GM12878 (cell line): ENCODE results near the gene CUL1. TPM values are rescaled to one million over a fixed set of nuclear protein-coding genes. Genes with fewer than 3 reads are reported as not detected.

Source experiments
- ATAC-seq: fragments of 200-7000 bp; cut with Tn5 transposase; 3 replicates; pipeline ENCODE4 v1.9.1; 2020; ENCODE audit warnings: mild to moderate bottlenecking, moderate library complexity
- BruUV-seq: library from RNA; stranded (reverse); fragments of 400-500 nt; replicated peaks from 2 replicates; lab custom pipeline; 2021; lab: Mats Ljungman, UMichigan
- CTCF ChIA-PET: fragments of 300-600 bp; sonication (Branson Sonifier 250); formaldehyde crosslinking; extraction: SDS; loops from one replicate; lab custom pipeline; 2021; ENCODE audit warnings: inconsistent platforms; lab: Yijun Ruan, JAX
- POLR2A ChIA-PET: fragments of 350-600 bp; formaldehyde crosslinking; extraction: SDS; loops from one replicate; lab custom pipeline; 2021; ENCODE audit warnings: inconsistent platforms; lab: Charles Lee
- RAD21 ChIA-PET: fragments of 300-600 bp; sonication (Branson Sonifier 250); formaldehyde crosslinking; loops from one replicate; lab custom pipeline; 2023; ENCODE audit warnings: antibody characterized with exemption; ENCODE audit not compliant: unreplicated experiment; lab: Charles Lee
- SMC1A ChIA-PET: fragments of 300-600 bp; sonication (Branson Sonifier 250); formaldehyde crosslinking; loops from one replicate; lab custom pipeline; 2023; ENCODE audit not compliant: unreplicated experiment, uncharacterized antibody; lab: Charles Lee
- DNase-seq: peaks from one replicate; pipeline ENCODE4 v3.0.0-alpha.2; 2011; ENCODE audit warnings: low read depth, low spot score
- FAIRE-seq: peaks from 3 replicates; lab custom pipeline; 2011; peaks lifted over from hg19 to GRCh38; lab: Jason Lieb, UNC
- H2AFZ ChIP-seq: 2 replicates; pipeline ENCODE4 v1.6.0; 2011; ENCODE audit warnings: low read depth, low read length, control low read depth; ENCODE audit not compliant: control insufficient read depth
- H3K27ac ChIP-seq: 2 replicates; pipeline ENCODE4 v1.5.1; 2011; ENCODE audit warnings: control low read depth; ENCODE audit not compliant: control insufficient read depth, insufficient read depth
- H3K27me3 ChIP-seq, 2 experiments: replicated peaks in 1 of 2; 2 replicates each; pipeline versions ENCODE4 v1.6.0 to v1.6.1; 2011; ENCODE audit warnings: low read length in 1 of 2; ENCODE audit not compliant: control insufficient read depth in 2 of 2, insufficient read depth in 2 of 2
- H3K36me3 ChIP-seq, 2 experiments: 2 replicates each; pipeline ENCODE4 v1.5.1; 2011; ENCODE audit warnings: low read length in 1 of 2; ENCODE audit not compliant: control insufficient read depth in 2 of 2, insufficient read depth in 2 of 2
- H3K4me1 ChIP-seq: 2 replicates; pipeline ENCODE4 v1.6.1; 2011; ENCODE audit warnings: mild to moderate bottlenecking, low read length, moderate library complexity, mixed read lengths; ENCODE audit not compliant: control insufficient read depth, insufficient read depth
- H3K4me2 ChIP-seq: 2 replicates; pipeline ENCODE4 v1.6.0; 2011; ENCODE audit warnings: control low read depth; ENCODE audit not compliant: control insufficient read depth, insufficient read depth
- H3K4me3 ChIP-seq: fragments of 200-600 bp; sonication (generic); 2 replicates; pipeline ENCODE4 v1.5.1; 2016
- H3K79me2 ChIP-seq: 2 replicates; pipeline ENCODE4 v1.6.0; 2011; ENCODE audit warnings: low read length; ENCODE audit not compliant: control insufficient read depth, insufficient read depth
- H3K9ac ChIP-seq: 2 replicates; pipeline ENCODE4 v1.8.0; 2011; ENCODE audit warnings: low read length, control low read depth, mixed read lengths; ENCODE audit not compliant: control insufficient read depth, insufficient read depth
- H3K9me3 ChIP-seq: replicated peaks from 3 replicates; pipeline ENCODE4 v1.5.1; 2011; ENCODE audit warnings: mild to moderate bottlenecking, low read length; ENCODE audit not compliant: control insufficient read depth, insufficient read depth
- H4K20me1 ChIP-seq: 2 replicates; pipeline ENCODE4 v1.6.0; 2011; ENCODE audit not compliant: control insufficient read depth, insufficient read depth
- ASH2L ChIP-seq: fragments of 300-600, 200-600 bp; sonication (generic); IDR thresholded peaks from 2 replicates; pipeline ENCODE4 v1.6.1; 2017; ENCODE audit warnings: low read depth, mild to moderate bottlenecking, borderline replicate concordance
- CHD4 ChIP-seq: fragments of 200-600 bp; sonication (generic); IDR thresholded peaks from 2 replicates; pipeline ENCODE4 v1.6.1; 2016; ENCODE audit warnings: mild to moderate bottlenecking
- EED ChIP-seq: sonication (generic); IDR thresholded peaks from 2 replicates; pipeline ENCODE4 v1.6.1; 2016; ENCODE audit warnings: antibody characterized with exemption, low read depth
- EP300 ChIP-seq, 2 experiments: fragments of 150-350 bp in 1 of 2; IDR thresholded peaks; 2 replicates each; pipeline ENCODE4 v1.6.1; 2011 to 2012; ENCODE audit warnings: low read depth in 2 of 2, low read length in 2 of 2, borderline replicate concordance in 1 of 2, improper control_type of control experiment in 1 of 2, inconsistent platforms in 1 of 2; ENCODE audit not compliant: control insufficient read depth in 1 of 2
- FOXM1 ChIP-seq: IDR thresholded peaks from 2 replicates; pipeline ENCODE4 v1.6.1; 2012; ENCODE audit warnings: low read depth, mild to moderate bottlenecking, inconsistent platforms, low read length, moderate library complexity
- KAT2A ChIP-seq: conservative IDR thresholded peaks from 2 replicates; pipeline ENCODE4 v1.6.1; 2011; ENCODE audit warnings: low read depth, low read length; ENCODE audit not compliant: control insufficient read depth
- NFIC ChIP-seq: IDR thresholded peaks from 2 replicates; pipeline ENCODE4 v1.6.1; 2012; ENCODE audit warnings: low read depth, mild to moderate bottlenecking, inconsistent platforms, low read length, moderate library complexity
- RCOR1 ChIP-seq: conservative IDR thresholded peaks from 2 replicates; pipeline ENCODE4 v1.6.1; 2012; ENCODE audit warnings: low read depth, low read length, improper control_type of control experiment
- SMC3 ChIP-seq: IDR thresholded peaks from 2 replicates; pipeline ENCODE4 v1.6.1; 2011; ENCODE audit warnings: low read length, improper control_type of control experiment, borderline replicate concordance
- SREBF2 ChIP-seq: IDR thresholded peaks from 2 replicates; pipeline ENCODE4 v1.6.1; 2012; ENCODE audit warnings: mild to moderate bottlenecking, low read length
- WGBS: methylation state at CpG from one replicate; pipeline ENCODE4 v1.1.6; 2016; ENCODE audit warnings: low lambda C conversion rate; ENCODE audit not compliant: insufficient replicate concordance, insufficient coverage; ENCODE audit errors: missing lambda C conversion rate; 5-methylcytosine and 5-hydroxymethylcytosine counted together
- in situ Hi-C: fragments of 300-500 bp; cut with MboI; formaldehyde crosslinking; loops from 9 replicates; pipeline ENCODE4 v1.14.3; 2018; ENCODE audit warnings: mixed read lengths
- intact Hi-C: fragments of 100-400 bp; cut with micrococcal nuclease; formaldehyde crosslinking; loops from one replicate; pipeline ENCODE4 v1.14.2; 2022; ENCODE audit not compliant: unreplicated experiment
- polyA plus RNA-seq, 11 experiments: library from polyadenylated mRNA; depleted of rRNA in 4 of 11; unstranded in 6 of 11; stranded (reverse) in 5 of 11; fragments of >200 nt; fragmentation: Nextera tagmentation in 4 of 11; fragmentation: Illumina TruSeq in 1 of 11; extraction: Ambion mirVana in 4 of 11; extraction: Trizol in 1 of 11; gene quantifications; 1 replicate in 1 of 11; 2 replicates in 10 of 11; pipeline versions ENCODE4 v1.2.1 to v1.2.3, GENCODE V29; 2011 to 2016; ENCODE audit warnings: inconsistent platforms in 2 of 11, missing spikeins in 2 of 11, low read depth in 1 of 11
- total RNA-seq, 4 experiments: library from RNA; depleted of rRNA in 3 of 4; stranded (reverse); fragments of >200 nt in 3 of 4; fragmentation: Illumina TruSeq in 1 of 4; extraction: Trizol in 1 of 4; gene quantifications; 2 replicates each; pipeline versions ENCODE4 v1.2.1 to v1.2.3, GENCODE V29; 2013 to 2021

CUL1 gene
- total and polyA plus RNA-seq, 10 of the 15 experiments (the other 5 are each of a cell fraction or from before 2014, with no cell fraction given), result 13.3 to 63.9 (median 45.9) TPM

- TF ChIP-seq EED, result no peak
- TF ChIP-seq SMC3, result no peak
- no peak for TF ChIP-seq FOXM1
- TF ChIP-seq RCOR1, result no peak
- TF ChIP-seq CHD4, result no peak
- TF ChIP-seq SREBF2, result no peak
- TF ChIP-seq KAT2A, result no peak
- TF ChIP-seq, all 136 proteins: peak for 0
- no peaks in the 10 kb centered on the region for H3K4me1 ChIP-seq
- FAIRE-seq, result no peak
- no peaks in the 10 kb centered on the region for H3K79me2 ChIP-seq
- SMC1A ChIA-PET, result interaction anchor here (0.9 kb wide), 2 partner anchors 12 to 21 kb away, joined by 3 read pairs; no protein-coding TSS in a partner anchor
- intact Hi-C loops (no loop called here), in situ Hi-C loops (no loop called here)
- no peak for DNase-seq
- H3K9ac ChIP-seq, result no peak overlapping the region
- no peaks in the 10 kb centered on the region for H3K9me3 ChIP-seq
- RAD21 ChIA-PET, result no interaction called here
- no TSS peak for BruUV-seq
- no peak overlapping the region for H3K4me2 ChIP-seq
- ATAC-seq, result no peak
- no peaks in the 10 kb centered on the region for H3K27me3 ChIP-seq
- CTCF ChIA-PET, result no interaction called here
- POLR2A ChIA-PET, result no interaction called here
- no peak overlapping the region for H3K4me3 ChIP-seq
- peaks cover 0 to 16% of the 10 kb centered on the region in 2 experiments for H3K36me3 ChIP-seq
- no peaks in the 10 kb centered on the region for H4K20me1 ChIP-seq
- no peak overlapping the region for H3K27ac ChIP-seq
- whole genome bisulfite sequencing, result 77% methylated on average over 5 of the region's 5 CpGs
- no peak overlapping the region for H2AFZ ChIP-seq
Measured at GRCh38 chr7:148825338-148825737, 126.6 kb downstream of the CUL1 start.

DNA sequence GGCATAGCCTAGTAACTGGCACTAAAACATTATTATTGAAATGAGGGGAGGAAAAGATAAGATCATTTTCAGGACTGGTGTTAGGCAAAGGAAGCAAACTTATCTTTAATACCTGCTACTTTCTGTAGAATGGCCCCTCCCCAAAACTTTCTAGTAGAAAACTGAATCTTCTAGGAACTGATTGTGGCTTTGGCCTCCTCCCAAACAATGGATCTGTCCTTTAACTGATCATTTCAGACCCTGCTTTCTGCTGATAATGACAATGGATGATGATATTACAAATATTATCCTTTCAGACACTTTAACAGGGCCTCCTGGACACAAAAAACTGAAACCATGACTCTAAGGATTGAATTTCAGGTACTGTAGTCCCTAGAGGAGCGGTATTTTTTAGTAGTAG, 130.3 kb downstream of the CUL1 start:
- SMC1A ChIA-PET, result no interaction called here
- no peak for FAIRE-seq
- Histone ChIP-seq H3K27ac (no peak overlapping the region), H3K4me1 (no peaks in the 10 kb centered on the region), H3K36me3 (peaks cover 2 to 15% of the 10 kb centered on the region in 2 experiments), H3K4me3 (no peak overlapping the region), H3K9ac (no peak overlapping the region), H3K9me3 (no peaks in the 10 kb centered on the region), H2AFZ (no peak overlapping the region), H3K27me3 (no peaks in the 10 kb centered on the region), H3K4me2 (no peak overlapping the region), H3K79me2 (peaks cover 3% of the 10 kb centered on the region), H4K20me1 (no peaks in the 10 kb centered on the region)
- intact Hi-C loops (no loop called here), in situ Hi-C loops (no loop called here)
- POLR2A ChIA-PET, result no interaction called here
- no TSS peak for BruUV-seq
- WGBS, result 95% methylated on average over 1 of the region's 1 CpG
- no peak for ATAC-seq
- TF ChIP-seq NFIC (no peak), EP300 (IDR thresholded peaks at IDR 0.05; ENCODE audit: borderline replicate concordance in 1 of 2, control insufficient read depth in 1 of 2, low read depth in 2 of 2, low read length in 2 of 2) (no peak), FOXM1 (no peak), ASH2L (no peak)
- RAD21 ChIA-PET, result no interaction called here
- DNase-seq, result no peak
- CTCF ChIA-PET, result no interaction called here
